ENCODE data around the gene WNT10A. TPM values are rescaled to one million over a fixed set of nuclear protein-coding genes. Genes with fewer than 3 reads are reported as not detected.
"Not testable (repeated sequence)": the region's sequence is repeated elsewhere in the genome, so short reads cannot be mapped to it uniquely, and the experiment has no call there.

WNT10A gene
- not detected in 2 replicates for total RNA-seq

GRCh38 chr2:218880102-218880858, at the start of gene WNT10A:
TSS of gene WNT10A (plus strand) at chr2:218880852. CDS start at chr2:218880996, 144 bp downstream.
- no peak for DNase-seq (ENCODE audit: low read depth, low spot score)

GRCh38 chr2:218831378-218831990, 49.2 kb upstream of the WNT10A start, which contains the start of gene PRKAG3:
TSS of gene PRKAG3 (minus strand) at chr2:218831803.
- DNase-seq (ENCODE audit: low read depth, low spot score) = no peak

- DNase-seq (ENCODE audit: low read depth, low spot score) = no peak
These were observed 48.6 kb upstream of the WNT10A start for GRCh38 chr2:218832081-218832480.

- DNase-seq (ENCODE audit: low read depth, low spot score) = peak; percentile 45
These were observed 48.1 kb upstream of the WNT10A start for GRCh38 chr2:218832520-218832919.

GRCh38 chr2:218833023-218833609, 47.5 kb upstream of the WNT10A start:
- no peak for DNase-seq (ENCODE audit: low read depth, low spot score)

- DNase-seq (ENCODE audit: low read depth, low spot score) = no peak
These were observed 46.0 kb upstream of the WNT10A start for GRCh38 chr2:218834685-218835084.

- DNase-seq (ENCODE audit: low read depth, low spot score) = no peak
These were observed 43.2 kb upstream of the WNT10A start for GRCh38 chr2:218837495-218837894.

GRCh38 chr2:218839430-218839829, 41.2 kb upstream of the WNT10A start:
- DNase-seq (ENCODE audit: low read depth, low spot score) = no peak

- DNase-seq (ENCODE audit: low read depth, low spot score) = no peak
These were observed 40.8 kb upstream of the WNT10A start for GRCh38 chr2:218839888-218840287.

GRCh38 chr2:218844334-218844733, 36.3 kb upstream of the WNT10A start:
- not testable (repeated sequence) for DNase-seq (ENCODE audit: low read depth, low spot score)

- not testable (repeated sequence) for DNase-seq (ENCODE audit: low read depth, low spot score)
These were observed 33.7 kb upstream of the WNT10A start for GRCh38 chr2:218846963-218847362.

- DNase-seq (ENCODE audit: low read depth, low spot score) = no peak
These were observed 30.9 kb upstream of the WNT10A start for GRCh38 chr2:218849721-218850120.

- DNase-seq (ENCODE audit: low read depth, low spot score) = no peak
These were observed 29.9 kb upstream of the WNT10A start for GRCh38 chr2:218850796-218851195.

- no peak for DNase-seq (ENCODE audit: low read depth, low spot score)
These were observed 29.4 kb upstream of the WNT10A start for GRCh38 chr2:218851286-218851685.

- no peak for DNase-seq (ENCODE audit: low read depth, low spot score)
These were observed 27.6 kb upstream of the WNT10A start for GRCh38 chr2:218852911-218853667.

GRCh38 chr2:218853766-218854165, 26.9 kb upstream of the WNT10A start:
- no peak for DNase-seq (ENCODE audit: low read depth, low spot score)

- no peak for DNase-seq (ENCODE audit: low read depth, low spot score)
These were observed 25.8 kb upstream of the WNT10A start for GRCh38 chr2:218854860-218855259.

- no peak for DNase-seq (ENCODE audit: low read depth, low spot score)
These were observed 25.1 kb upstream of the WNT10A start for GRCh38 chr2:218855305-218856166.

- DNase-seq (ENCODE audit: low read depth, low spot score) = no peak
These were observed 24.3 kb upstream of the WNT10A start for GRCh38 chr2:218856167-218856895.

- DNase-seq (ENCODE audit: low read depth, low spot score) = no peak
These were observed 23.8 kb upstream of the WNT10A start for GRCh38 chr2:218856896-218857243.

Data from pulmonary artery endothelial cell (primary cell).